ENCODE data around the gene ADGRB2.
"Not testable (repeated sequence)": the region's sequence is repeated elsewhere in the genome, so short reads cannot be mapped to it uniquely, and the experiment has no call there.

GRCh38 chr1:31707059-31707600, 57.0 kb downstream of the ADGRB2 start:
- not testable (repeated sequence) for TF ChIP-seq CTCF (IDR thresholded peaks at IDR 0.05; ENCODE audit: insufficient read depth, low read length, poor library complexity, severe bottlenecking); EZH2phosphoT487 (conservative IDR thresholded peaks at IDR 0.05; ENCODE audit: low read length)
